A673 (cell line): ENCODE measurements around the gene AMDHD1.

Source experiments
- EZH2 ChIP-seq: fragments of 200-600 bp; sonication (generic); IDR thresholded peaks from 2 replicates; pipeline ENCODE4 v1.6.1; 2017; ENCODE audit warnings: borderline replicate concordance, low read depth, mild to moderate bottlenecking, mixed read lengths, antibody characterized with exemption, low read length; ENCODE audit not compliant: poor library complexity, severe bottlenecking
- TF ChIP-seq, protein P1 (sequence below): fragments of 300-800, 200-600 bp; sonication (generic); conservative IDR thresholded peaks from 2 replicates; pipeline ENCODE4 v1.5.1; 2017; ENCODE audit warnings: low read depth, mild to moderate bottlenecking, antibody characterized with exemption, low read length, moderate library complexity, mixed read lengths

- TF ChIP-seq, protein P1, sequence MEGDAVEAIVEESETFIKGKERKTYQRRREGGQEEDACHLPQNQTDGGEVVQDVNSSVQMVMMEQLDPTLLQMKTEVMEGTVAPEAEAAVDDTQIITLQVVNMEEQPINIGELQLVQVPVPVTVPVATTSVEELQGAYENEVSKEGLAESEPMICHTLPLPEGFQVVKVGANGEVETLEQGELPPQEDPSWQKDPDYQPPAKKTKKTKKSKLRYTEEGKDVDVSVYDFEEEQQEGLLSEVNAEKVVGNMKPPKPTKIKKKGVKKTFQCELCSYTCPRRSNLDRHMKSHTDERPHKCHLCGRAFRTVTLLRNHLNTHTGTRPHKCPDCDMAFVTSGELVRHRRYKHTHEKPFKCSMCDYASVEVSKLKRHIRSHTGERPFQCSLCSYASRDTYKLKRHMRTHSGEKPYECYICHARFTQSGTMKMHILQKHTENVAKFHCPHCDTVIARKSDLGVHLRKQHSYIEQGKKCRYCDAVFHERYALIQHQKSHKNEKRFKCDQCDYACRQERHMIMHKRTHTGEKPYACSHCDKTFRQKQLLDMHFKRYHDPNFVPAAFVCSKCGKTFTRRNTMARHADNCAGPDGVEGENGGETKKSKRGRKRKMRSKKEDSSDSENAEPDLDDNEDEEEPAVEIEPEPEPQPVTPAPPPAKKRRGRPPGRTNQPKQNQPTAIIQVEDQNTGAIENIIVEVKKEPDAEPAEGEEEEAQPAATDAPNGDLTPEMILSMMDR, result no peak
- TF ChIP-seq EZH2, result no peak
These were observed 6.5 kb downstream of the AMDHD1 start for GRCh38 chr12:95949477-95950206.
